GM18858 (cell line): ENCODE data around the gene TAF4.
"Not testable (repeated sequence)": the region's sequence is repeated elsewhere in the genome, so short reads cannot be mapped to it uniquely, and the experiment has no call there.

Experiments used
- ATAC-seq: cut with Tn5 transposase; IDR thresholded peaks from one replicate; pipeline ENCODE4 v1.9.1; 2021; ENCODE audit not compliant: unreplicated experiment

Gene TAF4

GRCh38 chr20:61949714-61950640 is 115.7 kb downstream of the TAF4 start:
- no peak for ATAC-seq

- no peak for ATAC-seq
These were observed 116.3 kb downstream of the TAF4 start for GRCh38 chr20:61949363-61949713.

- no peak for ATAC-seq
These were observed 116.9 kb downstream of the TAF4 start for GRCh38 chr20:61948586-61949362.

GRCh38 chr20:61948056-61948455 is 117.6 kb downstream of the TAF4 start:
- not testable (repeated sequence) for ATAC-seq

- ATAC-seq: not testable (repeated sequence)
These were observed 120.2 kb downstream of the TAF4 start for GRCh38 chr20:61945495-61945894.

GRCh38 chr20:61944967-61945366 is 120.7 kb downstream of the TAF4 start:
- ATAC-seq: not testable (repeated sequence)

- ATAC-seq: no peak
These were observed 123.2 kb downstream of the TAF4 start for GRCh38 chr20:61942526-61942925.

GRCh38 chr20:61941721-61942405 is 123.8 kb downstream of the TAF4 start:
- ATAC-seq: no peak

GRCh38 chr20:61940976-61941720 is 124.5 kb downstream of the TAF4 start:
- ATAC-seq: no peak

- ATAC-seq: no peak
These were observed 125.2 kb downstream of the TAF4 start for GRCh38 chr20:61940491-61940890.

GRCh38 chr20:61939691-61940360 is 125.9 kb downstream of the TAF4 start:
- ATAC-seq: no peak

- no peak for ATAC-seq
These were observed 126.6 kb downstream of the TAF4 start for GRCh38 chr20:61938839-61939690.

GRCh38 chr20:61937963-61938838 is 127.5 kb downstream of the TAF4 start:
- ATAC-seq: no peak

- ATAC-seq: no peak
These were observed 128.3 kb downstream of the TAF4 start for GRCh38 chr20:61937146-61937962.

GRCh38 chr20:61936701-61937131 is 129.0 kb downstream of the TAF4 start:
- ATAC-seq: no peak

- no peak for ATAC-seq
These were observed 129.6 kb downstream of the TAF4 start for GRCh38 chr20:61935926-61936700.
